HG02678 (cell line): ENCODE measurements around the gene EPN2.
A peak's percentile ranks its signal among the peaks of the same experiment; 100 is the strongest.

ENCODE experiments used
- ATAC-seq: cut with Tn5 transposase; IDR thresholded peaks from one replicate; pipeline ENCODE4 v1.9.1; 2021; ENCODE audit warnings: mild to moderate bottlenecking, moderate library complexity; ENCODE audit not compliant: unreplicated experiment

The EPN2 gene

DNA sequence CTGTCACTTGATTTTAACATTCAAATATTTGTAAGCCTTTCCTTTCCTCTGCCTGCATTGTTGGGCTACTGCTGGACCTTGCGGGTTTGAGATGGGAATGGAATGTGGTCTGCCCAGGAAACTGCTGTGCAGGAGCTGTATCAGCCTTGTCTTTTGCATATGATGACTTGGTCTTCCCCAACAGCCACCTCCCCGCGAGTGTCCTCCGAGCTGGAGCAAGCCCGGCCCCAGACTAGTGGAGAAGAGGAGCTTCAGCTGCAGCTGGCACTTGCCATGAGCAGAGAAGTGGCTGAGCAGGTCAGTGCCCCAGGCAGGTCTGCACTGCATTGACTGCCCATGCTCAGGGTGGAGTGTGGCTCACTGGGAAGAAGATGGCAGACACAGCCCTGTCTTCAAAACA is 72.5 kb downstream of the EPN2 start:
- ATAC-seq = no peak

DNA sequence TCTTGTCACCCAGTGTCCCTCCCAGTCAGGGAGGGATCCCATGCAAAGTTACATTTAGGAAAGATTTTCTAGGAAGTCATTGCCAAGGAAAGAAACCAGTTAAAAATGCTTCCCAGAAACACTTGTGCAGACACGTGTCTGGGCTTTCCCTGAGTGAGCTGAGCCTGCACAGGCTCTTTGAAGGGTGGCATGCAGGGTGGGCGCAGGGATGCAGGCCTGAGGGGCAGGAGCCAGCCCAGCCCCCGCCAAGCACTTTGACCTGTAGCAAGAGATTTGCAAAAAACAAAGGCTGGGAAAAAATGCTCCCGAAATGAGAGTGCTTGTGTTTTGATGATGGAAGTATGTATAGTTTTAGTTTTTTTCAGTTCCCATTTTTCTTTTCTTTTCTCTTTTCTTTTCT is 73.0 kb downstream of the EPN2 start:
- no peak for ATAC-seq

DNA sequence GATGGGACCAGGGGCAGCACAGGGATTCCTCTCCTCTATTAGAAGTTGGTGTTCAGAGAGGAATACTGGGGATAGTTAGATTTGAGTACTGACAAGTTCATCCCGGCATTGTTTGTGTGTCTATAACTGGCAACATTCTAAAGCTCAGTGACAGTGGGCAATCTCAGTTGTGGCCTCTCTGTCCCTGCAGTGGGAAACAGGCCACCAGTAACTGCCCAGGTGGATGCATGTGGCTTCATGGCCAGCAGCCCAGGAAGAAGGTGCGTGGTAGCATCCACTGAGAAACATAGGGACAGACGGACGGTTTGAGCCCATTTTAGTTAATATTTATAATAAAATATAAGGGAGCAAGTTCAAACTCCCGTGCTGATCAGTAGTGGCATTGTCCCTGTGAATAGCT is 73.8 kb downstream of the EPN2 start:
- no peak for ATAC-seq

DNA sequence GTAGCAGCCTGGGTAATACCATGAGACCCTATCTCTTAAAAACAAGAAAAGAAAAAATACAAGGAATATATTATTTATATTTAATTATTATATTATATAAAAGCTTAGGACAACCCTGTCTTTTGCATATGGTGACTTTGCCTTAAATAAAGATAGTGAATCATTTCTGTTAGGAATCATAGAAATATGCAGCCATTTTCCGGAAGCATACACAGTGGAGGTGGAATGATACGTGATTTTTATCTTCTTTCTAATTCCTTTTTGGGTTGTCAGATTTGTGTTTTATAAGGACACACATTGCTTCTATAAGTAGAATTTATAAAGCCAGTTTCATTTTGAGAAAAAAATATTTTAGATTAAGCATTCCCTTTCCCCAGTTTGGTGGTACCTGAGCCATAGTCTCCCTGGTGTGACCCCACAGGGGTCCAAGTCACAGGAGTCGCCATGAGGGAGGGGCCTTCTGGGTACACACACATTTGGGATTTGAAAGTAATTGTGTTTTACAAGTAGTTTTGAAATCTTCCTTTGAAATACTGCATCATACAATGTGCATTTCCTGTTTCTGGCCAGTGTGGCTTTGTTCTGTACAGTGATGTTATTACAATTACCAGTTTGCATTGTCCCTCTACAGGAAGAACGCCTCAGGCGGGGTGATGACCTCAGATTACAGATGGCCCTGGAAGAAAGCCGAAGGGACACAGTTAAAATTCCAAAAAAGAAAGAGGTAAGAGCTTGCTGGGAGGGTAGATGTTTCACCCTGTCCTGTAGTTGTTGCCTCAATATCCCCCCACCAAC is 74.5 kb downstream of the EPN2 start:
- ATAC-seq = no peak

DNA sequence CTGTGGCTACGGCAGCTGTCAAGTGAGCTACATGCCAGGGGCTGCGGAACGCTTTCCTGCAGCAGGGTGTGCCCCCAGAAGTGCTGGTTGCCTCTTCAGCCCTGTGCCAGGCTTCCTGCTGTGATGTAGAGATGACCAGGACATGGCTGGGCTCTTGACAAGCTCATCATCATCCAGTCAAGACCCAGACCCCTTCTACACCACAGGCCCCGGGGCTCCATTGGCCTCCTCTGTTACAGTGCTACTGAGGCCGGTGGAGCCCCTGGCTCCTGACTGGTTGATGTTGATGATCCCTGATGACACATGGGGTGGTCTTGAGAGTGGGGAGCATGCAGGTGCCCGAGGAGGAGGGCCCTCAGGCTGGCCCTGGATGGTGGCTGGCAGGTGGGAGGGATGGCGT is 75.2 kb downstream of the EPN2 start:
- no peak for ATAC-seq

DNA sequence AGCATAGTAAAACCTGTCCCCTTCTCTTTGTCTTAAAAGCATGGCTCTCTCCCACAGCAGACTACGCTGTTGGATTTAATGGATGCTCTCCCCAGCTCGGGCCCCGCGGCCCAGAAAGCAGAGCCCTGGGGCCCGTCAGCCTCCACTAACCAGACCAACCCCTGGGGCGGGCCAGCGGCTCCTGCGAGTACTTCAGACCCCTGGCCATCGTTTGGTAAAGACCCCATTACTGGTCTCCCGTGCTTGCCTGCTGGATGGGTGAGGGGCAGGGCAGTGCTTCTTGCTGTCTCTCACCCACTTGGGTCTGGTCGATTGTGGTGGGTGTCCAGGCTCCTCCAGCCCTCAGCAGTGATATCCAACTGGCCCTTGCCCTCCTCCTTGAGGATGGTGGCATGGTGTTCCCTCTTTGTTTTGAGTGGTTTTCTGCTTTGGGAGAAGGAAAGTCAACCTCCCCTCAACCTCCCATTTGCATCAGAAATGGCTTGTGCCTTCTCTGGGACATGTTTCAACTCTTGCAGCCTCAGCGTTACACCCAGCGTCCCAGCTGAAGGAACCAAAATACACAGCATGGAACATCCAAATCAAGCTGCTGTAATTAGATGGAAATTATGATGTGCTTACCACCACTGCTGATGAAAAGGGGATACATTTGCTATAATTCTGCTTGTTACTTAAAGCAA is 76.0 kb downstream of the EPN2 start:
- ATAC-seq = no peak

DNA sequence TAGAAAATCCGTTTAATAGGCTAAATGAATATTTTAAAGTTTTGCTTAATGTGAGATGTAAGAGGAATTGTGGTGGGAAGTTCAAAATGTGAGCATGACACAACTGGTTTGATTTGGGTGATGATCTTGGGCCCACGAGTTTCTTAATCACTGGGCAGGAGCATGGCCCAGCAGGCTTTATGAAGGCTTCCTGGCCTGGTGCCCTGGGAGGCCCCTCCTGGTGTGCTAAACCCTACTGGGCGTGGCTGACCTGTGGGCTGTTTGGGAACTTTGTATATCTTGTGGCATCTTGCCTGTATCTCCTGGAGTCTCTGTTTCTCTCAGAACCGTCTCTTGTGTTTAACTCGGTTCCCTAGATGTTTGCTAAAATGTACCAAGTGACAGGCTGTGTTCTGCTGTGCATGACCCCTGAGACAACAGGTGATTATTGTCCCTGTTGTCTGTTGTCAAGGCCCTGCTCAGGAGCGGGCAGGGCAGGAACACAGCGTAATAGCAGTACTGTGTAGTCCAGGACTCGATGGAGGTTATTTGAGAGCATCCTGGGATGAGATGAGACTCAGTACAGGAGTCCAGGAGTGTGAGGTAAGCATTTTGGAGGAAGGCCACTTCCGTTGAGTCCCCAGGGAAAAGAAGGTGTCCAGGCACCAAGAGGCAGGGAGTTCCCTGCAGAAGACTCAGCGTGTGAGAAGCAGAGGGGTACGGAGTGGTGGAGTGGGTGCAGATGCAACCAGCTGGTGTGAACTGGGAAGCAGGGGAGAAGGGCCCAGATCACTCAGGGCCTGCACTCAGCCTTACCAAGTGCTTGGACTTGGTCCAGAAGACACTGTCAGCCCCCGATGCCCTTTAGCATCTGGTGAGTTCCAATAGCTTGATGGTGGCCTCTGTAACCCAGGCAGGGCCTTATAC is 76.8 kb downstream of the EPN2 start:
- ATAC-seq = no peak

DNA sequence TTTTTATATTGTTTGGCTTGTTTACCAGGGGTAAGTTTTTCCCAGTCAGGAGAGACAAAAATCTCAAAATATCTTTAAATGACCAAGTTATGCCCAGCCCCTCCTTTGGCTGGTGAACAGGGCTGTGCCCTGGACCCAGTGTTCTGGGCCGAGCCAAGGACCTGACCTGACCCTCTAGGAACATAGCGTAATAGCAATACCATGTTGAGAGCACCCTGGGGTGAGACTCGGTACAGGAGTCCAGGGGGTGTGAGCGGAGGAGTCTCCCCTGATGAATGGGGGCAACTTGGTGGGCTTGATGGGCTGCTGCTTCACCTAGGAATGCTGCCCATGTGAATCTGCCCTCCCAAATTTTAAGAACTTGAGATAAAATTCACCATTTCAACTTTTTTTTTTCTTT is 77.9 kb downstream of the EPN2 start:
- ATAC-seq = no peak

DNA sequence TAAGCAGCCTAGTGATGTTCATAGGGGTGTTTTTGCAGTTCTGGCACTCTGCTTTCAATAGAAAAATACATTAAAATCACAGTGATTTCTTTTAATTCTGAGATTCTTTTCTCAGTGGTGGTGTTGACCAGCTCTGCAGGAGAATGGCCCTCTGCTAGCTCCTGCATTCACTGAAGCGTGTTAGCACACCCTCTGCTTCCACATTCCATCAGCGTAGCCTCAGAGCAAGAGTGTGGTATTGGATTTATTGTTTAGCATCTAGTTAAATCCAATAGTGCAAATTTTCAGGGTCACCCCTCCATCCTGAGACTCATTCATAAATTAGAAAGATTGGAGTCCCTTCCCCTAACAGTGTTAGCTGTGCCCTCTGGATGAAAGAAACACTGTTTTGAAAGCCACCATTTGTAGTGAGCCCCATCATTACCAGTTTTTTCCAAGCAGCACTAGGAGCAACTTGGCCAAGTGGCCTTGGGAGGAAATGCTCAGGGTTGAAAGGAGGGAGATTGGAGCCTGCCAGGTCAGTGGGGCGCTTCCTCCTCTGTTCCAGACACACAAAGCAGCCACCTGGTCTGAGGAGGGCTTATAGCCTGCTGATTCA is 79.7 kb downstream of the EPN2 start:
- no peak for ATAC-seq

DNA sequence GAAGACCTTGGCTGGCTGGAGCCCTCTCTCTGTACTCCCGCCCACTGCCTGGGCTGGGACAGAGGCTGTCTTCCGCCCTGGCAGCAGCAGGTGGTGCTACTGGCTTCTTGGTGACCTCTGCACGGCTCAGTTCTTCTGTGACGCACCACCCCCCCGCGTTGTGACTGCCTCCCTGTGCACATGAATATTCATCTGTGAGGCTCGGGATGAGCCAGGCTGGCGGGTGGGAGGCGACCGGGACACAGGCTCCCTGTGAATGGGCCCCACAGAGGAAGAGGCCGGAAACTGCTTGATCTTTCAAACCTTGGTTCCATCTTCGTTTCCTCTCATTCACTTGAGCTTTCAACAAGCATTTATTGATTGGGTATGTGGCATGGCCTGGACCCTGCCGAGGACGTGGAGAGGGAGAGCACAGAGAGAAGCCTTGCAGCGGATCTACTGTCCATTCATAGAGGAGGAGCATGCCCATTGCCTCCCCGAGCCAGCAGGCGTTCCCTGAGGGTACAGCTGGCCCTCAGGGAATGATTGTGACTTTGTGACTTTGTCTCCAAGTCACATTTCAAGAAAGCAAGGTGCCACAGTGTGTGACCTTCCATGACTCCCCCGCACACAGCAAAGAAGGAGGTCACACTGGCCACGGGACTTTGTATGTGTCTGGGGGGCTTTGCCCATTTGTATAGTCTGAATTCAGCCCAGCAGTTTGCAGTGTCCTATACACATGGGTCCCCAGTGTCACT is 80.4 kb downstream of the EPN2 start:
- peak; percentile 72 for ATAC-seq

DNA sequence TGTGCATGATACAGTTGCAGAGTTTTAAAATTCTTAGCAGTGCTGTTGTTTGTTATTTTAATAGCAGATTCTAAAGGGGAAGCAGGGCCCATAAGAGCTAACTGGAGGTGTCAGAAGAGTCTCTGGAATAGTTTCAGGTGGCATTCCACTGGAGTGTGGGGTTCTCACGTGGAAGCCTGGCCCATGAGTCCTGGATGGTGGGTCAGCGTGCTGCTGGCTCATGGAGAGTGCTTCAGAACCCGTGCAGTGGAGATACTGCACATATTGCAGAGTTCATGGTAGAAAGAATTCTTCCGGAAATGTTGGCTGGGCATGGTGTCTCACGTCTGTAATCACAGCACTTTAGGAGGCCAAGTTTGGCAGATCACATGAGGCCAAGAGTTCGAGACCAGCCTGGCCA is 81.4 kb downstream of the EPN2 start:
- ATAC-seq = no peak

DNA sequence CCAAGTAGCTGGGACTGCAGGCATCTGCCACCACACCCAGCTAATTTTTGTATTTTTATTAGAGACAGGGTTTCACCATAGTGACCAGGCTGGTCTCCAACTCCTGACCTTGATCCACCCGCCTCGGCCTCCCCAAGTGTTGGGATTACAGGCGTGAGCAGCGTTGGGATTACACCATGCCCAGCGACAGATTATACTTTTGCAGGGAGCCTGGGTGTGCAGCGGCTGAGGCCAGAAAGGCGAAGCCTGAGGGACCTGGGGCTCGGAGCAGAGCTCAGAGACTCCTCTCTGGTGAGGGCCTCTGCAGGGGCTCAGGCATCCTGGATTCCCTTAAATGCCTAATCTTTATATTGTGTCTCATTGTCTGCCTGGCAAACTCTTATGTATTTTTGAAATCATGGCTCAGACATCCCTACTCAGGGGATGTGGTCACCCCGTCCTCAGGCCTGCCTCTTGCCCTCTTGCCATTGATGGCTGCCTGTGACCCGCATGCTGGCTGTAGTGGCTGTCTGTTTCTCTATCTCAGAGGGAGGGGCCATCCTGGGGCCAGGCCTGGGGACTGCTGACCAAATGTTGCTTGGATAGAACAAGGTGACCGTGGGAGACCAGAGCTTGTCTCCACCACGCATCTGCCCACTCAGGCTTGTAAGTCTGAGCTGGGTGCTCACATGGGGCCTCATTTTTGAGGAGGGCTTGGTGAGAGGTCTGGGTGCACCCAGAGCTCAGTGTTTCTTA is 82.8 kb downstream of the EPN2 start:
- ATAC-seq = no peak

DNA sequence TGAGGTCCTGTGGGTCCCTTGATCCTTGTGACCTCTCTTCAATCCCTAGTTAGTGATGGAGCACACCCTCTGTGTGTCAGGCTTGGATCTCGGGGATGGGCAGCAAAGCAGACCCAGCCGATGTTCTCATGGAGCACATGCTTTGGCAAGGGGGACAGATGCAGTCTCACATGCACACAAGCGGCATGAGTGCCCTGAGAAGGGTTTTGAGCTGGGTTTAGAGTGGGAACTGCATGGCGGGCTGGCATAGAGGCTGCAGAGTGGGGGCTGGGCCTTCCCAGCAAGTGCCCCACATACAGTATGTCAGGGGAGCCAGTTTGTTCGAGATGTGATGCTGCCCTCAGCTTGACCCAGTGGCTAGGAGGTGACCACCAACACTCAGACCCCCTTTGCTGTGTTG is 83.7 kb downstream of the EPN2 start:
- no peak for ATAC-seq

DNA sequence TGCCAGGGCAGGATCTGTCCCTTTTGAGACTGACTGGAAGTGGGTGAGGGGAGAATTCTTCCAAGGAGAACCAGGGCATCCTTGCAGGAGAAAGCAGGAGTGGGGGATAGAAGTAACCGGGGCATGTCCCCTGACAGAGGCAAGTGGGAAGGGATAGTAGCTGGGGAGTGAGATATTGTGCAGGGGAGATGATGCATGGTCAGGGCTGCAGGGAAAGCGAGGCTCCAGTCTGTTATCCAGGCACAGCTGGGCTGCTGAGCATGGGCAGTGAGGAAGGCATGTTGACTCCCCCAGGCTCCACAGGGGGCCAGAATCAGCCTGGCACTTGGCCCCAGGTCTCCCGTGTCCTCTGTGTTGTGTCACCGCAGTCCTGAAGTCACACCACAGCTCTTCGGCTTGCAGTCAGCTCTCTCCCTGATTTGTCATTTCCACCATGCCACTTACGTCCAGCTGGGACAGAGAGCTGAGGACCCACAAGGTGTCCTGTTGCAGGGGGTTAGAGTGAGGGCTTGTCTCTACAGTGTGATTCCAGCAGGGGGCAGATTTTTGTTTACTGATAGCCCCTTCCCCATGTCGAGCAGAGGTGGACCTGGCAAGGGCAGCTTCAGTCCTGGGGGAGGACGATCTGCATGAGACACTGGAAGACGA is 84.4 kb downstream of the EPN2 start:
- ATAC-seq = no peak

DNA sequence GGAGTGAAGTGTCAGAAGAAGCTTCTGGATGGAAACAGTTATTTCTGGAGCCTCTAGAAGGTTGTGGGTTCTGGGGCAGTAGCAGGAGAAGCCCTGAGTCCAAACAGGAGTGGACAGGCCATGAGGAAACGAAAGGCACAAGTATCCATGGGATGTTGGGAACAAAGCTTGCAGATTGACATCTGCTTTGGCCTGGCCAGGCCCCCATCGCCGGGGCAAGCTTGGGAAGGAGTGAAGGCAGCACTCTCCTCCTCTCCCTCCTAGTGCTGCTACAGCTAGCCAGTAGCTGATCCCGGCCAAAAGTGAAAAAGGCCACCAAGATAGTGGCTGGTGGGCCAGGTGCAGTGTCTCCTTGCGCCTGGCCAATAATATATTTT is 85.0 kb downstream of the EPN2 start:
- ATAC-seq = no peak

DNA sequence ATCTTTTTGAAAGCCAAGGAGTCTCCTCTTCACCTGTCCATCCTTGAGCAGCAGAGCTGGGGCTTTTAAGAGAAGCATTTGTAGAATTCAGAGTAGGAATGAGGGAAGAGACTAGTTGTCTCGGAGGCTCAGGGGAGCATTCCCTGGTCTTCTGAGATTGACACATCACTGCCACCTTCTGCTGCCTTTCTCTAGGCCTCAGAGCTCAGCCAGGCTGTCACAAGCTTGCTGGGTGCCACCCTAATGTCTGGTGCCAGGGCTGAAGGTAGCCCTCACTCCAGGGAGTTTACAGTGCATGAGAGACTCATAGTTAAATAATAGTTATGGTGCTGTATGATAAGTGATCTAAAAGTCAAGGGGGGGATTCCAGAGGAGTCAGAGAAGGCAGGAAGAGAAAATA is 85.7 kb downstream of the EPN2 start:
- no peak for ATAC-seq

DNA sequence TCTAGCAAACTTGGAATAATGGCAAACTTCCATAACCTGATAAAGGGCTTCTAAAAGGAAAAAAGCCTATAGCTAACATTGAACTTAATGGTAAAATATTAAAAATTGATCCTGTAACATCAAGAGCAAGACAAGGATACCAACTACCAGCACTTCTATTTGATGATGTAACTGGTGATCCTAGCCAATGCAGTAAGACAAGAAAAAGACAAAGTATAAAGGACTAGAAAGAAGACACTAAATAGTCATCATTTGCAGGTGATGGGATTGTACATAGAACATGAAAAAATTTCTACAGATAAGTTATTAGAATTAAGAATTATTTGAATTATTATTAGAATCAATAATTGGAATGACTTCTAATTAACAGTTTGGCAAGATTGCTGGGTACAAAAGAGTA is 88.4 kb downstream of the EPN2 start:
- ATAC-seq = no peak

DNA sequence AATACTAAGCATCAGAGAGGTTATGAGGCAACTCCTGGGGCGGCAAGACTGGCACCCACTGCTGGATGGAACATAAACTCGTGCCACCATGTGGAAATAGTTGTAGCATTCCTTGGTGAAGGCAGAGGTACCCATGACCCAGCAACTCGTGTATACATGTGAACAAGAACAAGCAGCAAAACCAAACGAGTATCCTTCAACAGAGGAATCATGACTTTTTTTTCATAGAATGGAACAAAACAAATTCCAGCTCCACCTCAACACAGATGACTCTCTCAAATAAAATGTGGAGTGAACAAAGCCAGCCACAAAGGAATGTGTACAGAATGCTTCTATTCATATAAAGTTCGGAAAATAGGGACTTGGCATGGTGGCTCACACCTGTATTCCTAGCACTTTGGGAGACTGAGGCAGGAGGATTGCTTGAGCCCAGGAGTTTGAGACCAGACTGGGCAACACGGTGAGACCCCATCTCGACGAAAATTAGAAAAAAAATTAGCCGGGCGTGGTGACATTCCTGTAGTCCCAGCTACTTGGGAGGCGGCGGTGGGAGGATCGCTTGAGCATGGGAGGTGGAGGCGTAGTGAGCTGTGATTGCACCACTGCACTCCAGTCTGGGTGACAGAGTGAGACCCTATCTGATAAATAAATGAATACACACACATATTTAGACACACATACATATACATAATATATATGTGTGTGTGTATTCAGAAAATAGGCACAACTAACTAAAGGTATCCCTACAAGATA is 90.0 kb downstream of the EPN2 start:
- ATAC-seq = no peak
